ENCODE data around the gene KCTD4.

DNA sequence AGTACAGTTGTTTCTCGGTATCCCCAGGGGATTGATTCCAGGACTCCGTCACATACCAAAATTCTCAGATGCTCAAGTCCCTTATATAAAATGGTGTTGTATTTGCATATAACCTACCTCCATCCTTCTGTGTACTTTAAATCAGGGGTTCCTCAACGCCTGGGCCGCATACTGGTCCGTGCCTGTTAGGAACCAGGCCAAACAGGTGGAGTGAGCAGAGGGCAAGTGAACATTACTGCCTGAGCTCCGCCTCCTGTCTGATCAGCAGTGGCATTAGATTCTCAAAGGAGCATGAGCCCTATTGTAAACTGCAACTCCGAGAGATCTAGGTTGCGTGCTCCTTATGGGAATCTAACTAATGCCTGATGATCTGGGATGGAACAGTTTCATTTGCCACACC, 42.2 kb upstream of the KCTD4 start:
- TF ChIP-seq EZH2 (IDR thresholded peaks at IDR 0.05; ENCODE audit: borderline replicate concordance, insufficient read depth, low read length, poor library complexity, severe bottlenecking) = no peak
- TF ChIP-seq, protein P1, sequence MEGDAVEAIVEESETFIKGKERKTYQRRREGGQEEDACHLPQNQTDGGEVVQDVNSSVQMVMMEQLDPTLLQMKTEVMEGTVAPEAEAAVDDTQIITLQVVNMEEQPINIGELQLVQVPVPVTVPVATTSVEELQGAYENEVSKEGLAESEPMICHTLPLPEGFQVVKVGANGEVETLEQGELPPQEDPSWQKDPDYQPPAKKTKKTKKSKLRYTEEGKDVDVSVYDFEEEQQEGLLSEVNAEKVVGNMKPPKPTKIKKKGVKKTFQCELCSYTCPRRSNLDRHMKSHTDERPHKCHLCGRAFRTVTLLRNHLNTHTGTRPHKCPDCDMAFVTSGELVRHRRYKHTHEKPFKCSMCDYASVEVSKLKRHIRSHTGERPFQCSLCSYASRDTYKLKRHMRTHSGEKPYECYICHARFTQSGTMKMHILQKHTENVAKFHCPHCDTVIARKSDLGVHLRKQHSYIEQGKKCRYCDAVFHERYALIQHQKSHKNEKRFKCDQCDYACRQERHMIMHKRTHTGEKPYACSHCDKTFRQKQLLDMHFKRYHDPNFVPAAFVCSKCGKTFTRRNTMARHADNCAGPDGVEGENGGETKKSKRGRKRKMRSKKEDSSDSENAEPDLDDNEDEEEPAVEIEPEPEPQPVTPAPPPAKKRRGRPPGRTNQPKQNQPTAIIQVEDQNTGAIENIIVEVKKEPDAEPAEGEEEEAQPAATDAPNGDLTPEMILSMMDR (IDR thresholded peaks at IDR 0.05; ENCODE audit: poor library complexity, severe bottlenecking) = no peak
- no peak for TF ChIP-seq RAD21 (conservative IDR thresholded peaks at IDR 0.05)
- TF ChIP-seq SMC3 (conservative IDR thresholded peaks at IDR 0.05; ENCODE audit: poor library complexity) = no peak
- TF ChIP-seq EP300 (conservative IDR thresholded peaks at IDR 0.05; ENCODE audit: poor library complexity, severe bottlenecking) = no peak
- no peak for TF ChIP-seq POLR2AphosphoS5 (IDR thresholded peaks at IDR 0.05)
- no peak for TF ChIP-seq MXI1 (conservative IDR thresholded peaks at IDR 0.05; ENCODE audit: poor library complexity, severe bottlenecking)
- TF ChIP-seq, protein P2, sequence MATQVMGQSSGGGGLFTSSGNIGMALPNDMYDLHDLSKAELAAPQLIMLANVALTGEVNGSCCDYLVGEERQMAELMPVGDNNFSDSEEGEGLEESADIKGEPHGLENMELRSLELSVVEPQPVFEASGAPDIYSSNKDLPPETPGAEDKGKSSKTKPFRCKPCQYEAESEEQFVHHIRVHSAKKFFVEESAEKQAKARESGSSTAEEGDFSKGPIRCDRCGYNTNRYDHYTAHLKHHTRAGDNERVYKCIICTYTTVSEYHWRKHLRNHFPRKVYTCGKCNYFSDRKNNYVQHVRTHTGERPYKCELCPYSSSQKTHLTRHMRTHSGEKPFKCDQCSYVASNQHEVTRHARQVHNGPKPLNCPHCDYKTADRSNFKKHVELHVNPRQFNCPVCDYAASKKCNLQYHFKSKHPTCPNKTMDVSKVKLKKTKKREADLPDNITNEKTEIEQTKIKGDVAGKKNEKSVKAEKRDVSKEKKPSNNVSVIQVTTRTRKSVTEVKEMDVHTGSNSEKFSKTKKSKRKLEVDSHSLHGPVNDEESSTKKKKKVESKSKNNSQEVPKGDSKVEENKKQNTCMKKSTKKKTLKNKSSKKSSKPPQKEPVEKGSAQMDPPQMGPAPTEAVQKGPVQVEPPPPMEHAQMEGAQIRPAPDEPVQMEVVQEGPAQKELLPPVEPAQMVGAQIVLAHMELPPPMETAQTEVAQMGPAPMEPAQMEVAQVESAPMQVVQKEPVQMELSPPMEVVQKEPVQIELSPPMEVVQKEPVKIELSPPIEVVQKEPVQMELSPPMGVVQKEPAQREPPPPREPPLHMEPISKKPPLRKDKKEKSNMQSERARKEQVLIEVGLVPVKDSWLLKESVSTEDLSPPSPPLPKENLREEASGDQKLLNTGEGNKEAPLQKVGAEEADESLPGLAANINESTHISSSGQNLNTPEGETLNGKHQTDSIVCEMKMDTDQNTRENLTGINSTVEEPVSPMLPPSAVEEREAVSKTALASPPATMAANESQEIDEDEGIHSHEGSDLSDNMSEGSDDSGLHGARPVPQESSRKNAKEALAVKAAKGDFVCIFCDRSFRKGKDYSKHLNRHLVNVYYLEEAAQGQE (IDR thresholded peaks at IDR 0.05; ENCODE audit: borderline replicate concordance) = no peak
- no peak for TF ChIP-seq TAF1 (IDR thresholded peaks at IDR 0.05; ENCODE audit: low read depth)
